Neural cell (in vitro differentiated cells): Measurements from ENCODE around the gene TRIB2.

ENCODE experiments used
- EP300 ChIP-seq: fragments of 450-650 bp; conservative IDR thresholded peaks from 2 replicates; pipeline ENCODE4 v1.6.1; 2014; ENCODE audit warnings: antibody characterized with exemption, mild to moderate bottlenecking, moderate library complexity; ENCODE audit not compliant: poor library complexity, severe bottlenecking
- EZH2 ChIP-seq: fragments of 200-600, 300-800 bp; shearing (Covaris generic), sonication (generic); IDR thresholded peaks from 2 replicates; pipeline ENCODE4 v1.6.1; 2014; ENCODE audit warnings: antibody characterized with exemption, low read length, borderline replicate concordance, mild to moderate bottlenecking; ENCODE audit not compliant: insufficient read depth, poor library complexity, severe bottlenecking
- POLR2AphosphoS5 ChIP-seq: IDR thresholded peaks from 2 replicates; pipeline ENCODE4 v1.6.1; 2012
- RAD21 ChIP-seq: fragments of 450-650 bp; conservative IDR thresholded peaks from 2 replicates; pipeline ENCODE4 v1.6.1; 2014; ENCODE audit warnings: antibody characterized with exemption, mild to moderate bottlenecking, moderate library complexity
- TF ChIP-seq, protein P1 (sequence below): fragments of 450-650 bp; IDR thresholded peaks from 2 replicates; pipeline ENCODE4 v1.5.1; 2014; ENCODE audit warnings: antibody characterized with exemption, mild to moderate bottlenecking, moderate library complexity; ENCODE audit not compliant: poor library complexity, severe bottlenecking

DNA sequence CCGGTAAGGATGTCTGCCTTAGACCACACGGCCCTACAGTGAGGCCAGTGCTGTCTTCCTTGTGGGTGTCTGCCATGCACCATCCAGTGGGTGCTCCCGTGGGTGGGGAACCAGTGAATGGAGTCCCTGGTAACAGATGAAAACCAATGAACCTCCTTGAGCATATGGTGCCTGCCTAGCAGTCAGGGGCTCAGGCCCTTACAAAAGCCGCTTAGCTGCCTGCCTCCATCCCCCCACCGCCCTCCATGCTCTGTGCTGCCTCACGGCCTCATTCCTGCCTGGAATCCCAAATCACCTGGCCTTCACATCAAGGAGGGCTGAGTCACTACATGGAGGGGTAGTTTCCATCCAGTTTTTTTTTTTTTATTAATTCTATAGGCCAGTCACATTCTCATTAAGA lies 30.8 kb upstream of the TRIB2 start:
- TF ChIP-seq POLR2AphosphoS5 (no peak), RAD21 (no peak), EP300 (no peak), EZH2 (no peak)
- TF ChIP-seq, protein P1, sequence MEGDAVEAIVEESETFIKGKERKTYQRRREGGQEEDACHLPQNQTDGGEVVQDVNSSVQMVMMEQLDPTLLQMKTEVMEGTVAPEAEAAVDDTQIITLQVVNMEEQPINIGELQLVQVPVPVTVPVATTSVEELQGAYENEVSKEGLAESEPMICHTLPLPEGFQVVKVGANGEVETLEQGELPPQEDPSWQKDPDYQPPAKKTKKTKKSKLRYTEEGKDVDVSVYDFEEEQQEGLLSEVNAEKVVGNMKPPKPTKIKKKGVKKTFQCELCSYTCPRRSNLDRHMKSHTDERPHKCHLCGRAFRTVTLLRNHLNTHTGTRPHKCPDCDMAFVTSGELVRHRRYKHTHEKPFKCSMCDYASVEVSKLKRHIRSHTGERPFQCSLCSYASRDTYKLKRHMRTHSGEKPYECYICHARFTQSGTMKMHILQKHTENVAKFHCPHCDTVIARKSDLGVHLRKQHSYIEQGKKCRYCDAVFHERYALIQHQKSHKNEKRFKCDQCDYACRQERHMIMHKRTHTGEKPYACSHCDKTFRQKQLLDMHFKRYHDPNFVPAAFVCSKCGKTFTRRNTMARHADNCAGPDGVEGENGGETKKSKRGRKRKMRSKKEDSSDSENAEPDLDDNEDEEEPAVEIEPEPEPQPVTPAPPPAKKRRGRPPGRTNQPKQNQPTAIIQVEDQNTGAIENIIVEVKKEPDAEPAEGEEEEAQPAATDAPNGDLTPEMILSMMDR: no peak
